Measurements from ENCODE around the gene SLC25A22. TPM values are rescaled to one million over a fixed set of nuclear protein-coding genes. Genes with fewer than 3 reads are reported as not detected.
A peak's percentile ranks its signal among the peaks of the same experiment; 100 is the strongest.

The SLC25A22 gene
- total and polyA plus RNA-seq, 9 of the 15 experiments (the other 6 are each of a cell fraction or from before 2014, with no cell fraction given), result 0.41 to 55.4 (median 11.4) TPM

DNA sequence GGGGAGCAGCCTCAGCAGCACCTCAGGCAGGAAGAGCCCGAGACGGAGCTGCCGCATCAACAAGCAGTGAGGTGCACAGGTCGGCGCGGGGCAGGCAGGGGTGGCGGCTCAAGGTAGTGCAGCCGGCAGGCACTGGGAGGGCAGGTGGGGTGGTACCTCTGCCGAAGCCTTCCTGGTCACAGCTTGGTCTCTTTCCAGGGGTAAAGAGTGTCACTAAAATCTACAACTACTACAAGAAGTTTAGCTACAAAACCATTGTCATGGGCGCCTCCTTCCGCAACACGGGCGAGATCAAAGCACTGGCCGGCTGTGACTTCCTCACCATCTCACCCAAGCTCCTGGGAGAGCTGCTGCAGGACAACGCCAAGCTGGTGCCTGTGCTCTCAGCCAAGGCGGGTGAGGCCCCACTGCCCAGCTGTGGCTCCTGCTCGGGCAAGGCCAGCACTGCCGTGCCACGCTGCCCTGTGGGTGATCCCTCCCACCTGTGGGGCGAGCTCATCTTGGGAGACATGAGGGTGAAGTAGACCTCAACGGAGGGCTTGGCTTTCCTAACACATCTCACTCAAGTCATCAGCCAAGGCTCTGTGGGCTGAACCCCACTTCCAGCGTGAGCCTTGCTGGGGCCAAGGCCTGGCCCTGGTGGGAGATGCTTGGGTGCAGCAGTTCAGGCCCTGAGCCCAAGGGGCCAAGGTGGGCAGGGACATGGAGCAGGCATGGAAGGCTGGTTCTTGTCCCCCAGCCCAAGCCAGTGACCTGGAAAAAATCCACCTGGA, 34.3 kb downstream of the SLC25A22 start (continued):
- TF ChIP-seq, protein P1, sequence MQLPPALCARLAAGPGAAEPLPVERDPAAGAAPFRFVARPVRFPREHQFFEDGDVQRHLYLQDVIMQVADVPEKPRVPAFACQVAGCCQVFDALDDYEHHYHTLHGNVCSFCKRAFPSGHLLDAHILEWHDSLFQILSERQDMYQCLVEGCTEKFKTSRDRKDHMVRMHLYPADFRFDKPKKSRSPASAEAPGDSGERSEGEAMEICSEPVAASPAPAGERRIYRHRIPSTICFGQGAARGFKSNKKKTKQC (CRISPR knock-in tag; IDR thresholded peaks at IDR 0.05), result 0 out of 2 replicates have a peak, but pooled peaks have one; percentile 16
- no peak for TF ChIP-seq ESRRA (IDR thresholded peaks at IDR 0.05; ENCODE audit: borderline replicate concordance, low read depth)
- TF ChIP-seq TBL1XR1 (IDR thresholded peaks at IDR 0.05; ENCODE audit: low read length in 2 of 2), result no peak
- no peak for TF ChIP-seq RUNX1 (IDR thresholded peaks at IDR 0.05; ENCODE audit: low read depth)
- no peak for TF ChIP-seq ILF3 (IDR thresholded peaks at IDR 0.05; ENCODE audit: borderline replicate concordance)
- peak; percentile 75 for TF ChIP-seq SUPT5H (IDR thresholded peaks at IDR 0.05)
- no peak for TF ChIP-seq RBM15 (IDR thresholded peaks at IDR 0.05; ENCODE audit: insufficient read depth, low read length)
- TF ChIP-seq ZNF717 (CRISPR knock-in tag; IDR thresholded peaks at IDR 0.05), result 0 out of 2 replicates have a peak, but pooled peaks have one; percentile 37
- TF ChIP-seq POLR2AphosphoS2 (IDR thresholded peaks at IDR 0.05; ENCODE audit: low read length), result peak; percentile 47; the same call in 1 of the 2 replicates
- no peak for TF ChIP-seq ZNF146 (CRISPR knock-in tag; IDR thresholded peaks at IDR 0.05; ENCODE audit: unreplicated experiment)
- no peak for TF ChIP-seq ETV1 (tag; conservative IDR thresholded peaks at IDR 0.05; ENCODE audit: low read depth)
- TF ChIP-seq, protein P2, sequence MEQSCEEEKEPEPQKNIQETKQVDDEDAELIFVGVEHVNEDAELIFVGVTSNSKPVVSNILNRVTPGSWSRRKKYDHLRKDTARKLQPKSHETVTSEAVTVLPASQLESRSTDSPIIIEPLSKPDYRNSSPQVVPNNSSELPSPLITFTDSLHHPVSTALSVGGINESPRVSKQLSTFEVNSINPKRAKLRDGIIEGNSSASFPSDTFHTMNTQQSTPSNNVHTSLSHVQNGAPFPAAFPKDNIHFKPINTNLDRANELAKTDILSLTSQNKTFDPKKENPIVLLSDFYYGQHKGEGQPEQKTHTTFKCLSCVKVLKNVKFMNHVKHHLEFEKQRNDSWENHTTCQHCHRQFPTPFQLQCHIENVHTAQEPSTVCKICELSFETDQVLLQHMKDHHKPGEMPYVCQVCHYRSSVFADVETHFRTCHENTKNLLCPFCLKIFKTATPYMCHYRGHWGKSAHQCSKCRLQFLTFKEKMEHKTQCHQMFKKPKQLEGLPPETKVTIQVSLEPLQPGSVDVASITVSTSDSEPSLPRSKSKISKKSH (CRISPR knock-in tag; IDR thresholded peaks at IDR 0.05), result no peak
- TF ChIP-seq, protein P3, sequence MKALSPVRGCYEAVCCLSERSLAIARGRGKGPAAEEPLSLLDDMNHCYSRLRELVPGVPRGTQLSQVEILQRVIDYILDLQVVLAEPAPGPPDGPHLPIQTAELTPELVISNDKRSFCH (CRISPR knock-in tag; IDR thresholded peaks at IDR 0.05), result no peak
- TF ChIP-seq, protein P3 (tag; IDR thresholded peaks at IDR 0.05), result no peak
- TF ChIP-seq, protein P4, sequence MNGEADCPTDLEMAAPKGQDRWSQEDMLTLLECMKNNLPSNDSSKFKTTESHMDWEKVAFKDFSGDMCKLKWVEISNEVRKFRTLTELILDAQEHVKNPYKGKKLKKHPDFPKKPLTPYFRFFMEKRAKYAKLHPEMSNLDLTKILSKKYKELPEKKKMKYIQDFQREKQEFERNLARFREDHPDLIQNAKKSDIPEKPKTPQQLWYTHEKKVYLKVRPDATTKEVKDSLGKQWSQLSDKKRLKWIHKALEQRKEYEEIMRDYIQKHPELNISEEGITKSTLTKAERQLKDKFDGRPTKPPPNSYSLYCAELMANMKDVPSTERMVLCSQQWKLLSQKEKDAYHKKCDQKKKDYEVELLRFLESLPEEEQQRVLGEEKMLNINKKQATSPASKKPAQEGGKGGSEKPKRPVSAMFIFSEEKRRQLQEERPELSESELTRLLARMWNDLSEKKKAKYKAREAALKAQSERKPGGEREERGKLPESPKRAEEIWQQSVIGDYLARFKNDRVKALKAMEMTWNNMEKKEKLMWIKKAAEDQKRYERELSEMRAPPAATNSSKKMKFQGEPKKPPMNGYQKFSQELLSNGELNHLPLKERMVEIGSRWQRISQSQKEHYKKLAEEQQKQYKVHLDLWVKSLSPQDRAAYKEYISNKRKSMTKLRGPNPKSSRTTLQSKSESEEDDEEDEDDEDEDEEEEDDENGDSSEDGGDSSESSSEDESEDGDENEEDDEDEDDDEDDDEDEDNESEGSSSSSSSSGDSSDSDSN (IDR thresholded peaks at IDR 0.05; ENCODE audit: borderline replicate concordance in 1 of 2, low read depth in 2 of 2, low read length in 2 of 2), result no peak
- TF ChIP-seq, protein P5, sequence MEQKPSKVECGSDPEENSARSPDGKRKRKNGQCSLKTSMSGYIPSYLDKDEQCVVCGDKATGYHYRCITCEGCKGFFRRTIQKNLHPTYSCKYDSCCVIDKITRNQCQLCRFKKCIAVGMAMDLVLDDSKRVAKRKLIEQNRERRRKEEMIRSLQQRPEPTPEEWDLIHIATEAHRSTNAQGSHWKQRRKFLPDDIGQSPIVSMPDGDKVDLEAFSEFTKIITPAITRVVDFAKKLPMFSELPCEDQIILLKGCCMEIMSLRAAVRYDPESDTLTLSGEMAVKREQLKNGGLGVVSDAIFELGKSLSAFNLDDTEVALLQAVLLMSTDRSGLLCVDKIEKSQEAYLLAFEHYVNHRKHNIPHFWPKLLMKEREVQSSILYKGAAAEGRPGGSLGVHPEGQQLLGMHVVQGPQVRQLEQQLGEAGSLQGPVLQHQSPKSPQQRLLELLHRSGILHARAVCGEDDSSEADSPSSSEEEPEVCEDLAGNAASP (IDR thresholded peaks at IDR 0.05), result no peak
- no peak for TF ChIP-seq DACH1 (IDR thresholded peaks at IDR 0.05; ENCODE audit: partially characterized antibody)
- TF ChIP-seq ZNF121 (CRISPR knock-in tag; conservative IDR thresholded peaks at IDR 0.05), result no peak
- TF ChIP-seq EP300 (IDR thresholded peaks at IDR 0.05; ENCODE audit: low read length), result no peak
- peak; percentile 40 for TF ChIP-seq RBFOX2 (IDR thresholded peaks at IDR 0.05; ENCODE audit: low read depth, low read length)
- 0 out of 2 replicates have a peak, but pooled peaks have one; percentile 26 for TF ChIP-seq ZNF263 (CRISPR knock-in tag; IDR thresholded peaks at IDR 0.05; ENCODE audit: borderline replicate concordance)
- TF ChIP-seq CBX1 (IDR thresholded peaks at IDR 0.05; ENCODE audit: low read depth), result peak; percentile 38

All from K562 (cell line).